IgD-negative memory B cell (primary cell): ENCODE data around the gene CUEDC1. TPM values are rescaled to one million over a fixed set of nuclear protein-coding genes. Genes with fewer than 3 reads are reported as not detected.
"Not testable (repeated sequence)": the region's sequence is repeated elsewhere in the genome, so short reads cannot be mapped to it uniquely, and the experiment has no call there.

ENCODE experiments used
- H3K27ac Mint-ChIP-seq, 3 donors: one replicate each; pipeline ENCODE4 v1.8.0; 2020 to 2022; ENCODE audit warnings: mild to moderate bottlenecking in 3 of 3, mixed read lengths in 3 of 3, moderate library complexity in 1 of 3
- H3K27me3 Mint-ChIP-seq: one replicate; pipeline ENCODE4 v1.8.0; 2021; ENCODE audit warnings: mixed read lengths
- H3K36me3 Mint-ChIP-seq: one replicate; pipeline ENCODE4 v1.8.0; 2020; ENCODE audit warnings: mild to moderate bottlenecking, mixed read lengths
- H3K4me1 Mint-ChIP-seq, 3 donors: one replicate each; pipeline ENCODE4 v1.8.0; 2020 to 2022; ENCODE audit warnings: mixed read lengths in 3 of 3, mild to moderate bottlenecking in 1 of 3
- H3K4me3 Mint-ChIP-seq, 4 donors: one replicate each; pipeline ENCODE4 v1.8.0; 2020 to 2022; ENCODE audit warnings: mild to moderate bottlenecking in 4 of 4, mixed read lengths in 4 of 4, moderate library complexity in 3 of 4
- H3K9me3 Mint-ChIP-seq, 3 donors: one replicate each; pipeline ENCODE4 v1.8.0; 2020 to 2021; ENCODE audit warnings: mixed read lengths in 3 of 3, mild to moderate bottlenecking in 1 of 3
- polyA plus RNA-seq: library from polyadenylated mRNA; unstranded; fragments of 300-500 nt; fragmentation: Illumina TruSeq; gene quantifications from one replicate; pipeline ENCODE4 v1.2.3, GENCODE V29; 2021

Gene CUEDC1
- polyA plus RNA-seq, 1 donor from 2014 or later, result not detected

DNA sequence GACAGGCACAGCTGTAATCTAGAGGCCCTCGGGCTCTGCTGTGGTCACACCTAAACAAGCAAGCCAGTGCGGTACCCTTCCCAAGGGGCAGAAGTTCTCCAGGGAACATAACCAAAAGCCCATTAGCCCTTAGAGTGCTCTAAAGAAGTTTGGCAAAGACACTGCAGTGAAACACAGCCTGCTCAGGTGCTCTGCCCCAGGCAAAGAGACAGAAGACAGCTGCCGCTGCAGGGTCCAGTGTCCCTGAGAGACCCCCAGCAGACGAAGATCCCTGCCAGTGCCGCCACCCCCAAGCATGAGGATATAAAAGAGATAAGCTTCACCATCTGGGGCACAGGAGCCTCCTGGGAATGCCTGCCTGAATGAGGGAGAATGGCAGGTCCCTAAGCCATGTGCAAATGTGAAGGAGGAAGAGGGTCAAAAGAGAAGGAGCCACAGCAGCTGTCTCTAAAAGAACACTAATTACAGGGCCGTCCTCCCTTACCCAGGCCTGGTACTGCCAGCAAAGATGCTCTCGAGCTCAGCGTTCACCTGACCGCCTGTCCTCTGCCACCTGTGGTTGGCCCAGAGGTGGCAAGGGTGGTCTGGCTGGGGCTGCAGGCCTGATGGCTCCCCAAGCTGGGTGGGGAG, 29.7 kb downstream of the CUEDC1 start:
- peaks cover 62% of the 10 kb centered on the region for H3K27me3 Mint-ChIP-seq
- no peaks in the 10 kb centered on the region for H3K9me3 Mint-ChIP-seq

DNA sequence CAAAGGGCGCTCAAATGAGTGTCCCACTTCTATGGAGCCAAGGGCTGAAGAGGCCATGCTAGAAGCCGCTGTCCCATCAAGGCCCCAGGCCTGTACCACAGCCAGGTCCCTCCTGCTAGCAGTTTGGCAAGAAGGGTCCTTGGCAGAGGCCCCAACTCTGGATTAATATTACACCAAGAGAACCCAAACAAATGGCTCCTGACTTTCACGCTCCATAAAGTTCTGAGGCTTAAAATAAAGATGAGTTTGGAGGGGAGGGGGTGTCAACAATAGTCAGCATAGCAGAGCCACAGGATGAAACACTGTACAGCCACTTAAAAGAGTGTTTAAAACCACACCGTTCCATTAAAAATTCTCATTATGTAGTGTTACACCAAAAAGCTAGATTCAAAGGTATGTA, 30.5 kb downstream of the CUEDC1 start:
- H3K36me3 Mint-ChIP-seq, result no peaks in the 10 kb centered on the region
- no peaks in the 10 kb centered on the region for H3K9me3 Mint-ChIP-seq

More for the DNA sequence above, 29.7 kb downstream of the CUEDC1 start:
- no peaks in the 10 kb centered on the region for H3K4me1 Mint-ChIP-seq
- no peak overlapping the region for H3K4me3 Mint-ChIP-seq
- H3K36me3 Mint-ChIP-seq, result no peaks in the 10 kb centered on the region
- H3K27ac Mint-ChIP-seq, result peak overlapping the region in 1 of 3 donors; percentile 17

DNA sequence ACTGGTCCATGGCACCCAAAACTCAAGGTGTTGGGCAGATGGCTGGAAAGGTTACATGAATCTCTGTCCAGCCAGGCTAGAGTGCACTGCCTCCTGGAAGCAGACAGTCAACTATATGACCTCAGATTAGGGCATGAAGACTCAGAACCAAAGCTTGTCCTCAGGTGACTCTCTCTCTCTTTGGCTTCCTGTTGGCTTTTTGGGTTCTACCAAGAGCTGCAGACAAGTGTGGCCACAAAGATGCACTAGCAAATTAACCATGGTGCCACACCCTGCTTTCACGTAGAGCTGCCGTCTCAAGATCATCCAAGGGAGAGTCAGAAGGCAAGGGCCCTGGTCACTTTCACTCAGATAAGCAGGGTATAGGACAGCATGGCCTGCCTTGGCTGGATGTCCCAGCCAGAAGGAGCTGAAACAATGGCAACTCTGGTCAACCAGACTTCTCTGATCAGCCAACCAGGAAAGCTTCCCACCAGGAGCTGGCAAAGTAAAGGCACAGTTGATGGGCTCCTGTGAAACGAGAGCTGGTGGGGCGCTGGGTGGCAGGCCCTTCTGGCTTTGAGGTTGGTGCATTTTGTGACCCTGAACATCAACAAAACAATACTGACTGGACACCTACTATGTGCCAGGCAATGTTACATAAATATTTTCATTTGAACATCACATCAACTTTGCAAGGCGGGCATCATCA, 31.9 kb downstream of the CUEDC1 start:
- no peak overlapping the region for H3K4me3 Mint-ChIP-seq
- no peaks in the 10 kb centered on the region for H3K4me1 Mint-ChIP-seq
- H3K27me3 Mint-ChIP-seq, result peaks cover 47% of the 10 kb centered on the region
- H3K9me3 Mint-ChIP-seq, result no peaks in the 10 kb centered on the region
- no peak overlapping the region for H3K27ac Mint-ChIP-seq
- no peaks in the 10 kb centered on the region for H3K36me3 Mint-ChIP-seq

More for the DNA sequence above, 30.5 kb downstream of the CUEDC1 start:
- peaks cover 59% of the 10 kb centered on the region for H3K27me3 Mint-ChIP-seq
- H3K4me1 Mint-ChIP-seq, result no peaks in the 10 kb centered on the region
- no peak overlapping the region for H3K4me3 Mint-ChIP-seq
- H3K27ac Mint-ChIP-seq, result peak overlapping the region in 1 of 3 donors; percentile 17

DNA sequence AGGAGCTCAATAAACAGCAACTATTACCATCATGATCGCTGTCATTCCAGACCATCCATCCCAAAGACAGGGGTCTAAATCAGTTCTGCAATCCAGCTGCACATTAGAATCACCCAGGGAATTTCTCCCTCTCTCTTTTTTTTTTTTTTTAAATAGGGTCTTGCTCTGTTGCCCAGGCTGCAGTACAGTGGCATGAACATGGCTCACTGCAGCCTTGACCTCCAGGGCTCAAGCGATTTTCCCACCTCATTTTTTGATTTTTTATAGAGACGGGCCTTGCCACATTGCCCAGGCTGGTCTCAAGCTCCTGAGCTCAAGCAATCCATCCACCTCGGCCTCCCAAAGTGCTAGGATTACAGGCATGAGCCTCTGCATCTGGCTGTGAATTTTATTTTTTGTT, 32.5 kb downstream of the CUEDC1 start:
- H3K4me3 Mint-ChIP-seq, H3K36me3 Mint-ChIP-seq, H3K9me3 Mint-ChIP-seq, H3K27ac Mint-ChIP-seq, H3K4me1 Mint-ChIP-seq: not testable (repeated sequence)
- H3K27me3 Mint-ChIP-seq, result peaks cover 43% of the 10 kb centered on the region

DNA sequence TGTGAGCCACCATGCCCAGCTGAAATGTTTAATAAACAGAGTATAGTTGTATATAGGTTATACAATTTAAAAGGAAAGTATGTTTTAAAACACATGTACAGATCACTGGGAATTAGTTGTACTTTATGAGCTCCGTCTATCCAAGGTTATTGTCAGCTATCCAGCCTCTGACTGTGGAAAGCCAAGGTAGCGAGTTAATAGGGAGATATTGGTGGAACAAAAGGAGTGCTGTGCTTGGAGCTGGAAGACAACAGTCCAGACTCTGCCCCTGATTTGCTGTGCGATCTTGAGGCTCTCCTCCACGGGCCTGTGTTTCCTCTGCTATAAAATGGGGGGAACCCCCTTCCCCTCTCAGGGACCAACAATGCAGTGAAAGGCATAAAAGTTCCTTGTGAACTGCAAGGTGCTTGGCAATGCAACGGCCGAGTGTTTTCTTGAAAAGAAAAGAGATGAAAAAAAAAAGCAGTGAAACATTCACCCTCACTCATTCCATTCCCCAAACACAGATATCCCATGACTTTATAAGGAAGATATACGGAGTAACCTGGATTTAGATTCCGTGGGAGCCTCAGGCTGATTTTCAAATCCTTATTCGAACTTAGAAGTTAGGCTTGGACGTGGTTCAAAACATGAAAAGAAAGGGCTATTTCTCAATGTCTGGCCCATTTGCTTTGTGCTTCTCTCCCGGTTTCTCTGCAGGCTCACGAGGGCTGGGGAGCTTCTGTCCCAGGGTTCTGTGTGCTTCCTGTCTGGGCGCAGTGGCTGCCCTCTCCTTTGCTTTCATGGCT, 34.1 kb downstream of the CUEDC1 start:
- Mint-ChIP-seq H3K27ac (no peak overlapping the region), H3K27me3 (peaks cover 35% of the 10 kb centered on the region), H3K4me1 (no peaks in the 10 kb centered on the region), H3K4me3 (no peak overlapping the region), H3K36me3 (no peaks in the 10 kb centered on the region), H3K9me3 (no peaks in the 10 kb centered on the region)

DNA sequence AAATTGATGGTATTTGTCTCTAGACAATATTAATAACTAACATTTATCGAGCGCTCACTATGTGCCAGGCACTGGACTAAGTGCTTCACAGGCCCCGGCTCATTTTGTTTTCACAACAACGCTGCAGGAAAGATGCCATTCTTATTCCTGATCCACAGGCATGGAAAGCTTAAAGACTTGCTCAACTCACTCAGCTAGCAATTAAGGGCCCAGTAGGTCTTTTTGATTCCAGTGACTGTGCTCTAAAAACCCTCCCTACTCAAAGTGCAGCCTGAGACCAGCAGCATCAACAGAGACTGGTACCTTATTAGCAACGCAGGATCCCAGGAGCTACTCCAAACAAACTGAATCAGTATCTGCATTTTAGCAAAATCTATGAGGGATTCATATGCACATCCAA, 35.3 kb downstream of the CUEDC1 start:
- H3K4me3 Mint-ChIP-seq, result no peak overlapping the region
- H3K36me3 Mint-ChIP-seq, result no peaks in the 10 kb centered on the region
- no peaks in the 10 kb centered on the region for H3K9me3 Mint-ChIP-seq
- H3K4me1 Mint-ChIP-seq, result no peaks in the 10 kb centered on the region
- no peak overlapping the region for H3K27ac Mint-ChIP-seq
- H3K27me3 Mint-ChIP-seq, result peaks cover 23% of the 10 kb centered on the region

DNA sequence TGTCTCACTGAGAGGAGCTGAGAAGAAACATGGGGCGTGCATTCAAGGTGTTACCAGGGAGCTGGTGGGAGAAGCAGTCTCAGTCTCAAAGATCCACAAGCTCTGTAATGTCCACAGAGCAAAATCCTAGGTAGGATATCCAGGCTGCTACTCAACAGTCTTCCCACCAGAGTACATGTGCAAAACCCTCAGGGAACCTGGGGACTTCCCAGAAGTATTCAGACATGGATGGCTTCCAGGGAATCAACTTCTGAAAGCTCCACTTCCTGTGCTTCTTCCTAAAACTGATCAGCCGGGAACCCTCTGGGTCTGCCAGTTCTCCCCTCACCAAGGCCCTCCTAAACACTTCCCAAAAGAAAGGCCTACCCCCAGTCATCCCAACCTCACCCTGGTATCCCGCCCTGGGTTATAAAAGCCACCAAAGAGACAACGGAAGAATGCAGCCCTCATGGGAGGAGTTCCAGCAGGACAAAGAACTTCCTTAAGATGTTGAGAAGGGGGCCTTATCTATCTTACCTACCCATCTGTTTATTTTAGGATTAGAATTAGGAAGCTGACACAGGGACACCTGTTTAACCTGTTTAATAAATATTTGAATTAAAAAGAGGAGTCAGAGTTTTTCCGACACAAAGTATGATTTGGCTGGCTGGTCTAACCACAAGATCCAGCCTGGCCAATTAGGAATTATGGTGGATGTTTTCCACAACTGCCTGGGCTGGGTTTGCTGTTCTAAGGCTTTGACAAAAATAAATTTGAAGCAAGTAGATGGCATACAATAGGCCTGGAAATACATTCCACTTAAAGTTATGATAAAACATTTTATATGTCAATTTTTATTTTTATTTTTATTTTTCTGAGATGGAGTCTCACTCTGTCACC, 37.0 kb downstream of the CUEDC1 start:
- no peaks in the 10 kb centered on the region for H3K4me1 Mint-ChIP-seq
- no peaks in the 10 kb centered on the region for H3K36me3 Mint-ChIP-seq
- no peak overlapping the region for H3K27ac Mint-ChIP-seq
- H3K9me3 Mint-ChIP-seq, result no peaks in the 10 kb centered on the region
- peaks cover 9% of the 10 kb centered on the region for H3K27me3 Mint-ChIP-seq
- H3K4me3 Mint-ChIP-seq, result no peak overlapping the region

DNA sequence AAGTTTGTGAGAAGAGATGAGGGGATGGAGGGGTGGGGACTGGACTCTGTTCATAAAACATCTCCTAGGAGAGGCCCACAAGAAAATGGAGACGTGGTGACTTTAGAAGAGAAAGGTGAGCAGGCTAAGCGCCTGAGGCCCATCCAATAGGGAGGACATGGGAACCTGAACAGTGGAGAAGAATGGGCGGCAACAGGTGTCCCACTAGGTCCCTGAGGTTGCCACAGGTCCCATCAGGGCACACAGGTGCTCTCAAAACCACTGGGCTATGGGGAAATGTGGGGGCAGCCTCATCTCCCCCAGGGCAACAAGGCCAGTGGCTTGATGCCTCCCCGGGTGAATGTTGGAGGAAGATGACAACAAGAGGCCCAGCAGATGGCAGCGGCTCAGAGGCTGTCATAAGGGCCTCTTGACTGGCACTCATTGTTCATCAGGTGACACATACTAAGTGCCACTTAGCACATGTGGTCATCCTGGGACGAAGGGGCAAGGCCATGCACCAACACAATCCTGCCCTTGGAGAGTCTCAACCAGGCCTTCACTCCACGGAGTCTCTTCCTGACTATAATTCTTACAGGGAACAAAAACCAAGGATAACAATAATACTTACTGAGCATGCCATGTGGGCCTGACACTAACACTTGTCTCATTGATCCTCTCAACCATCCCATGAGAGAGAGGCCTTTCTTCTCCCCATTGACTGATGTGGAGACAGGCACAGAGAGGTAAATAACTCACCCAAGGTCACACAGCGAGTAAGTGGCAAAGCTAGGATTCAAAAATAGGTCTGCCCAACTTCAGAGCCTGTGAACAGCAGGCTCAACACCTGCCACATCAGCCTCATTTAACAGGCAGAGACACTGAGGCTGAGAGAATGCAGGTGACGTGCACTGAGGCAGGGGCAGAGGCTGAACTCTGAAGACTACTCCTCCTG, 38.0 kb downstream of the CUEDC1 start:
- Mint-ChIP-seq H3K4me1 (no peaks in the 10 kb centered on the region), H3K36me3 (no peaks in the 10 kb centered on the region), H3K27ac (no peak overlapping the region), H3K4me3 (no peak overlapping the region), H3K27me3 (peaks cover 9% of the 10 kb centered on the region), H3K9me3 (no peaks in the 10 kb centered on the region)

DNA sequence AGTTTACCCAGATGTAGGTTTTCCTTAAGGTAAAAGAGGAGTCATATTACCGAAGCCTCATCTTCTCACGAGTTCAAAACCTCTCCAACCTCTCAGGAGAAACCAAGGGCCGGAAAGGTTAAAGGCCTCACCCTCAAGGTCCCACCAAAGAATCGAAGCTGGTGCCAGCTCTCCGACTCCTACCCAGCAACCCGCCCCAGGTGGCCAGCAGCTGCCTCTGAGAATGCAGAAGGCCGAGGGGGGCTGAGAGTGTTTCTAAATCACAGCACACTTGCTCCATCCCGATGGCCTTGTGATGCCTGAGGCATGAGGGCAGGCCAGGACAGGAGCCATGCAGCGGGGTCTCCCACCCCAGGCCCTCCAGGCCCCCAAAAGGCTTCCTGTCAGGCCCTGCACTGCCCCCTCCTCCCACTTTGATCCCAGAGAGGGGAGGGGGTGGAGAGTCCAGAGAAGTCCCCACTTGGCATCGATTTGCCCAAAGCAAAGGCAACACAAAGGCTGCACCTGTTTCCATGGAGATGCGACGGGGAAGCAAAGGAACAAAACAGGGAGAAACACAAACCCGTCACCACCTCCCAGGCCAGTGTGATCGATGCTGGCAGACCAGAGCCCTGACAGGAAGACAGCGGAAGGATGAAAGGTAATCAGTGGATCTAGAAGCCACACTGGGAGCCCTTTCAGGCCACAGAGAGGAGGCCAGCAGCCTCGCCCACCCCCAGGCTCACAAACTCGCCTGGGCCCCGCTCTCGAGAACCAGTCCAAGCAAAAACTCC, 39.0 kb downstream of the CUEDC1 start:
- H3K9me3 Mint-ChIP-seq, result no peaks in the 10 kb centered on the region
- H3K27me3 Mint-ChIP-seq, result peaks cover 10% of the 10 kb centered on the region
- no peaks in the 10 kb centered on the region for H3K4me1 Mint-ChIP-seq
- H3K4me3 Mint-ChIP-seq, result no peak overlapping the region
- H3K36me3 Mint-ChIP-seq, result no peaks in the 10 kb centered on the region
- H3K27ac Mint-ChIP-seq, result no peak overlapping the region

DNA sequence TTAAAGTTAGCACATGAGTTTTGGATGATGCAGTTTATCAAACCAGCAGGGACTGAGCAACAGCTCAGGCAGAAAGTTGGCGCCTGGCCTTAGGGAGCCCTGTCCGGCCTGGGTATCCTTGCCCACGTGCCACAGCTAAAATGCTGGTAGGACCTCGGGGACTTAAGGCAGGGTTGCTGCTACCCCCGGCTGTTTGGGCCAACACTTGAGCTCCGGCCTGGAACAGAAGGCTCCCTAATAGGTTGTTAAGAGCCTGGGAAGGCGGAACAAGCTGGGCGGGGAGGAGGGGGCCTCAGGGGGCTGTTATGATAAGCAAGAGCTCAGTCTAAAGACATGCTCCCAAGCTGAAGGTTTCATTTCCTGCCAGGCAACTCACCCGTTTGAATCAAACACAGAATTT, 39.7 kb downstream of the CUEDC1 start:
- H3K27me3 Mint-ChIP-seq, result peaks cover 7% of the 10 kb centered on the region
- H3K9me3 Mint-ChIP-seq, result no peaks in the 10 kb centered on the region
- H3K4me1 Mint-ChIP-seq, result no peaks in the 10 kb centered on the region
- no peak overlapping the region for H3K27ac Mint-ChIP-seq
- no peak overlapping the region for H3K4me3 Mint-ChIP-seq
- no peaks in the 10 kb centered on the region for H3K36me3 Mint-ChIP-seq

DNA sequence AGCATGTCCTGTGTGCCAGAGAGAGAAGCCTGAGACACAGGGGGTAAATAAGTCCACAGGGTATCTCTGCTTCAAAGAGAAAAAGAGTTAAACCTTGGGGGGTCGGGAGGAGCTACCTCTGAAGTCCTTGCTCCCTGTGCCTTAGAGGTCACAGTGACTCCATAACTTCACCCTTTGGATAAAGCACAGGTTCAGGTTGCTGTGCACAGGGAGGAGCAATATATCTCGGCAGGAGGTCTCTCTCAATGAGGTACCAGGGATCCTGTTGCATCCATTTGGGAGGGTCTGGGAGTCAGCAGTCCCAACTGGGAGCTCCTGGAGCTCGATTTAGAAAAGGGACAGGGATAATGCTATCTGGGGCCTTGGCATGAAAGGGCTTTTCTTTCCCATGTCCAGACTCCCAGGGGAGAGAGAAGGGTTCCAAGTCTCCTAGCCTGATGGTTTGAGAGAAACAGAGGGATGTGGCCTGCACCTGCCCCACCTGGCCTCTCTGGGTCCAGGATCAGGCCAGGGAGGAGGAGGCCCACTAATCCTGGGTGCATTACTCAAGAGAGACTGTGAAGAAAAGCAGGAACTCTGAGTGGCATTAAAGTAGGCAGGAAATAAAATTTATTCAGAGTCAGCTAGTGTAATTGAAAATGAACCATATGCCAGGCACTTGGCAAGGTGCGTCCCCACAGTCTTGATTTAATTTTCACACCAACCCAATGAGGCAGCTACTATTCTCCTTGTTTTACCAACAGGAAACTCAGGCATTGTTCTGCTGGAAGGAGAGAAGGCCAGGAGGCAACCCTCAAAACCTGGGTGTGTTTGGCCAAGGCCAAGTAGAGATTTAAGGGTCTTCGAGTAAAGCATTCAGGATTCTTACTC, 40.7 kb downstream of the CUEDC1 start:
- H3K27ac Mint-ChIP-seq, result no peak overlapping the region

DNA sequence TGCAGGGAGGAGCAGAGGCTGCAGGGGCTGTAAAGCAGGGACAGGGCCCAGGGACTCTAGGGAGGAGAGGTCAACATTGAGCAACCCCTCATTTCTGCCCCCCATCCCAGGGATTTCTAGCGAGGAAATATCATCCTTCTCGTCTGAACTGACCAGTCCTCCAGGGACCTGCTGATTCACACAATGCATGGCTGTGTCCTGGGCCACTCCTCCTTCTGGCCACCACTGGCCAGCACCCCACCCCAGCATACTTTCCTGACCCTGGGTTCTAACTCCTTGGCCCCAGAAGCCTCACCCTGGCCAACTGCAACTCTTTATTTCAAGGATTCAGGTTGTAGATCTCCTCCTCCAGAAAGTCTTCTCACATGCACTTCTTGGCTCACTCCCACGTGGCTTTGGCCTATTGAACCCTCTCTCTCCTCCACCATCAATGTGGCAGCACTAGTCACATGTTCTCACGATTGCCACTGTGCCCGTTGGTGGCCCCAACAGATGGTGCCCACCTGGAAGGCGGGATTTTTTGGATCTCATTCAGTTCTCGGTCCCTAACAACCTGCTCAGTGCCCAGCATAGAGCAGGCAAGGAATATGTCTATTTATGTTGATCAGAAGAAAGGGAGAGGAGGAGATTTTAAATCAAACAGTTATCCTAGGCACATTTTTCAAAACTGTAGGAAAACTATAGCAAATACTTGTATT, 41.5 kb downstream of the CUEDC1 start:
- H3K36me3 Mint-ChIP-seq, result no peaks in the 10 kb centered on the region
- H3K27ac Mint-ChIP-seq, result peak overlapping the region in 1 of 3 donors; percentile 9
- no peaks in the 10 kb centered on the region for H3K9me3 Mint-ChIP-seq
- peaks cover 0 to 2% (median 0%) of the 10 kb centered on the region in 3 donors for H3K4me1 Mint-ChIP-seq
- H3K4me3 Mint-ChIP-seq, result no peak overlapping the region
- H3K27me3 Mint-ChIP-seq, result peaks cover 7% of the 10 kb centered on the region

More for the DNA sequence above, 40.7 kb downstream of the CUEDC1 start:
- Mint-ChIP-seq H3K27me3 (peaks cover 7% of the 10 kb centered on the region), H3K36me3 (no peaks in the 10 kb centered on the region), H3K4me3 (peak overlapping the region in 1 of 4 donors; percentile 20), H3K9me3 (no peaks in the 10 kb centered on the region), H3K4me1 (peaks cover 0 to 2% (median 0%) of the 10 kb centered on the region in 3 donors)
